SHP77 (cell line): Measurements from ENCODE around the gene SERPINI2.
A peak's percentile ranks its signal among the peaks of the same experiment; 100 is the strongest.
"Not testable (repeated sequence)": the region's sequence is repeated elsewhere in the genome, so short reads cannot be mapped to it uniquely, and the experiment has no call there.

Experiments used
- DNase-seq, 2 experiments: peaks; one replicate each; lab custom pipeline; 2025; lab: John Stamatoyannopoulos, UW

Gene SERPINI2

GRCh38 chr3:167450675-167451074 is 23.2 kb downstream of the SERPINI2 start:
- DNase-seq: no peak

- DNase-seq: no peak
Measured at GRCh38 chr3:167450195-167450594, 23.6 kb downstream of the SERPINI2 start.

DNA sequence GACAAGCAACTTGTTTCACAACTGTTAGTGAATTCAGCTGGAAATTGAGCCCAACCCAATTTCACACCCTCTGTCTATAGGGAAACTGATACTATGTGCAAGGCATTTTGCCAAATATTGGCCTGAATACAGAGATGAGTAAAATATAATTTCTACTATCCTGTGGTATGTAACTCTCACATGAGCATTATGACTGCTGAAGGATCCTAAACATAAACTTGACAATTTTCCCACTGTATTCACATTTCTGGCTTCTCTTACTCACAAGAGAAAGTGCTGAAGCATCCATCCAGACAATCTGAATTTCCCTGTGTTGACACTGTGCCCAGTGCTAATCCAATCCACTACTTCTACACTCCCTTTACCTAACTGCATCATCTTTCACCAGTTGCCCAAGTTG is 28.4 kb downstream of the SERPINI2 start:
- no peak for DNase-seq

DNA sequence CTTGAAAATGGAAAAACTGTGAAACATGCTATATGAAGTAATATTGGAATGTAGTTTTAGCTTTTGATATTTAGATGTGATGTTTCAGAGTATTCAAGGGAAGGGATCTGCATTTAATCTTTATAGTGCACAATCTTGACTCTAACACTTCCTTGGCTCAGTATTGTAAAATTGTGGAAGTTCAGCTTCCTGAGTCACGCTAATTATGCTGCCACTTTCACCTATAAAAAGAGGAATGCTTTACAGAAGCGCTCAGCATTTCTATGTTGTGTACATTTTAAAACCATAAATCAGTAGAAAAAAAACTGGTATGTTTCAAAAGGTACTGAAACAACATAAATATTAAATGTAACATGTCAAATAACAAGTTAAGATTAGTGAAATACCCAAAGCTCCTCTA is 32.6 kb downstream of the SERPINI2 start:
- no peak for DNase-seq

DNA sequence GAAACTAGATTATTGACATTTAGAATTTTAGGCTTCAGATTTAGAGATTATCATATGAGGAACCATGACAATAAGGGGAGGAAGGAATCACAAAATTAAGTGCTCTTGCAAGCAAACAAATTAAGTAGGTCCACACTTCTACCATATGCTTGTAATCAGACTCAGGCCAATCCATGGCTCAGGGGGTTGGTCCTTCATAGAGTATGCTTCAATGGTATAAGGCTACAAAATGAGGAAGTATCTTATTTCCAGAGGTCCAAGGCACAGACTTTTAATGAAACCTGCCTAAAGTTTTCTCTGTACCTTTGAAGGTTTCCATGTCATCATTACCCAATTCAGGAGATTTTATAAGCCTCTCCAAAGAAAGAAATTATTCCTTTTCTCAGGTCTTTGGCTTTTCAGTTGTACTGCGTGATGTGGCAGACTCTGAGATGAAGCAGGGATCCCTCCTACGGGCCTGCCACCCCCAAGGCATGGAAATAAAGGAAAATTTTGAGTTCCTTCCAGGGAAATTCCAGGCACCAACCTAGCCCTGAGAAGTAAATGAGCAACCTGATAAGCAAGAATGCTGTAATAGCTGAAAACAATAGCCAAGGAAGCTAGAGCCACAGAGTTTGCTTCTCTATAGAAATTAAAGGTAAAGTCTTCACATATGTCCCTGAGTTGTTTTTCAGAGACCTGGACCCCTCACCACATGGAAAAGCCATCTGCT is 36.3 kb downstream of the SERPINI2 start:
- no peak for DNase-seq

- DNase-seq: not testable (repeated sequence)
Measured at GRCh38 chr3:167426962-167427361, 46.9 kb downstream of the SERPINI2 start.

DNA sequence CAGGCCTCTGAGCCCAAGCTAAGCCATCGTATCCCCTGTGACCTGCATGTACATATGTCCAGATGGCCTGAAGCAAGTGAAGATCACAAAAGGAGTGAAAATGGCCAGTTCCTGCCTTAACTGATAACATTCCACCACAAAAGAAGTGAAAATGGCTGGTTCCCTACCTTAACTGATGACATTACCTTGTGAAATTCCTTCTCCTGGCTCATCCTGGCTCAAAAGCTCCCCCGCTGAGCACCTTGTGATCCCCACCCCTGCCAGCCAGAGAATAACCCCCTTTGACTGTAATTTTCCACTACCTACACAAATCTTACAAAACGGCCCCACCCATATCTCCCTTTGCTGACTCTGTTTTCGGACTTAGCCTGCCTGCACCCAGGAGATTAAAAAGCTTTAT is 51.4 kb downstream of the SERPINI2 start:
- DNase-seq: not testable (repeated sequence)

- no peak for DNase-seq
Measured at GRCh38 chr3:167409611-167410010, 64.2 kb downstream of the SERPINI2 start.

DNA sequence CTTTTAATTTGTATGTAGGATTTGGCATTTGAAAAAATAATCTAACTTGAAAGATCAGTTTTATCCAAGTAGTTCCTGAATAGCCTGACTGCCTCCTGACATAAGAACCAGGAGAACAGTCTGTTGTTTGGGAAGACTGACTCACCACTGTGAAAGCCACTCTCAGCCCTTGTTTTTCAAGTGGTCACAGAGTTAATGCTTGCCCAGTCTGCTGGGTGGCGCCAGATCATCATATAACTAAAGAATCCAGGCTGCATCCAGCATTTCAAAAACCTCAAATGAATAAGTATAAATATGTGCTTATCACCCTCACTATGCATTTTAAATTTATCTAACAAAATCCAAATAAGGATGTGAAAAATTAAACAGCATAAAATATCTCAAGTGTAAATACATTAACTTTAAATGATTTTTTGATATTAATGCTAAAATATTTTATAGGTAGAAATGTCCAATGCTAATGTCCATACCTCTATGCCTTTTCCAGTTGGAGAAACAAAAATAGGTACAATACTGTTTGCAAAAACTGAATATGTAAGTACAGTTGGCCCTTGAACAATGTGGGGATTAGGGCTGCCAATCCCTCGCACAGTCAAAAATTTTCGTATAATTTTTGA is 66.9 kb downstream of the SERPINI2 start:
- peak; percentile 65 to 66 for DNase-seq

GRCh38 chr3:167397826-167398225 is 76.0 kb downstream of the SERPINI2 start:
- DNase-seq: no peak

GRCh38 chr3:167396075-167396474 is 77.8 kb downstream of the SERPINI2 start:
- DNase-seq: no peak

DNA sequence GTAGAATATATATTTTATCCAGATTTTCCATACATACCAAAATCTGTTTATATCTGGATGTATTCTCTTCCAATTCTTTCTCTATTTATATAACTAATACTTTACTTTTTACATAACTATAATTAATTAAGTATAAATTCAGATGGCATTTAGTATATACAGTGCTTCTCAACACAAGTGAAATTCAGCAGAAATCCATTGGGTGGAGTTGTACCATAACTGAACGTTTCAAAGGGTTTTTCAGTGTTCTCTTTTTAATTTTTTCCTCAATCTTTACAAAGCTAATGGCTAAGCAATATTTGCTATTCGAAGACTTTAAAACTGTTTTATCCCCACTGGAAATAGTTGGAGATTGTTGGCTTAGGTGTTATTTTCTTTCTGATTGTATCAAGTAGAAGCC is 79.8 kb downstream of the SERPINI2 start:
- no peak for DNase-seq
